Hematopoietic multipotent progenitor cell treated with erythropoietin and hydrocortisone succinate and interleukin-3 and kit ligand, for 8 days (in vitro differentiated cells): ENCODE data around the gene RAB3IL1.

ENCODE experiments used
- DNase-seq: peaks from one replicate; pipeline ENCODE4 v3.0.0-alpha.2; 2015

The RAB3IL1 gene

GRCh38 chr11:61862714-61863547 lies 54.4 kb downstream of the RAB3IL1 start:
- no peak for DNase-seq

GRCh38 chr11:61861634-61862033 lies 55.7 kb downstream of the RAB3IL1 start:
- no peak for DNase-seq

- DNase-seq: peak; percentile 63
Observed at GRCh38 chr11:61860054-61860903, 57.1 kb downstream of the RAB3IL1 start.

GRCh38 chr11:61855939-61856680 lies 61.3 kb downstream of the RAB3IL1 start:
- DNase-seq: peak; percentile 48

GRCh38 chr11:61854966-61855714 lies 62.2 kb downstream of the RAB3IL1 start:
- DNase-seq: no peak

GRCh38 chr11:61854206-61854895 lies 63.0 kb downstream of the RAB3IL1 start:
- DNase-seq: no peak

- no peak for DNase-seq
Observed at GRCh38 chr11:61853698-61854169, 63.6 kb downstream of the RAB3IL1 start.

GRCh38 chr11:61851900-61852295 lies 65.5 kb downstream of the RAB3IL1 start:
- DNase-seq: no peak

- no peak for DNase-seq
Observed at GRCh38 chr11:61851113-61851899, 66.1 kb downstream of the RAB3IL1 start.

GRCh38 chr11:61850687-61851086 lies 66.7 kb downstream of the RAB3IL1 start:
- DNase-seq: no peak

- no peak for DNase-seq
Observed at GRCh38 chr11:61848631-61849030, 68.7 kb downstream of the RAB3IL1 start.

GRCh38 chr11:61847914-61848581 lies 69.3 kb downstream of the RAB3IL1 start:
- no peak for DNase-seq
